GM12878 (cell line): ENCODE data around the gene CAPN10. TPM values are rescaled to one million over a fixed set of nuclear protein-coding genes. Genes with fewer than 3 reads are reported as not detected.

ENCODE experiments used
- ATAC-seq: fragments of 200-7000 bp; cut with Tn5 transposase; 3 replicates; pipeline ENCODE4 v1.9.1; 2020; ENCODE audit warnings: mild to moderate bottlenecking, moderate library complexity
- BruUV-seq: library from RNA; stranded (reverse); fragments of 400-500 nt; replicated peaks from 2 replicates; lab custom pipeline; 2021; lab: Mats Ljungman, UMichigan
- CTCF ChIA-PET: fragments of 300-600 bp; sonication (Branson Sonifier 250); formaldehyde crosslinking; extraction: SDS; loops from one replicate; lab custom pipeline; 2021; ENCODE audit warnings: inconsistent platforms; lab: Yijun Ruan, JAX
- POLR2A ChIA-PET: fragments of 350-600 bp; formaldehyde crosslinking; extraction: SDS; loops from one replicate; lab custom pipeline; 2021; ENCODE audit warnings: inconsistent platforms; lab: Charles Lee
- RAD21 ChIA-PET: fragments of 300-600 bp; sonication (Branson Sonifier 250); formaldehyde crosslinking; loops from one replicate; lab custom pipeline; 2023; ENCODE audit warnings: antibody characterized with exemption; ENCODE audit not compliant: unreplicated experiment; lab: Charles Lee
- SMC1A ChIA-PET: fragments of 300-600 bp; sonication (Branson Sonifier 250); formaldehyde crosslinking; loops from one replicate; lab custom pipeline; 2023; ENCODE audit not compliant: unreplicated experiment, uncharacterized antibody; lab: Charles Lee
- DNase-seq: peaks from one replicate; pipeline ENCODE4 v3.0.0-alpha.2; 2011; ENCODE audit warnings: low read depth, low spot score
- FAIRE-seq: peaks from 3 replicates; lab custom pipeline; 2011; peaks lifted over from hg19 to GRCh38; lab: Jason Lieb, UNC
- H2AFZ ChIP-seq: 2 replicates; pipeline ENCODE4 v1.6.0; 2011; ENCODE audit warnings: low read depth, low read length, control low read depth; ENCODE audit not compliant: control insufficient read depth
- H3K27ac ChIP-seq: 2 replicates; pipeline ENCODE4 v1.5.1; 2011; ENCODE audit warnings: control low read depth; ENCODE audit not compliant: control insufficient read depth, insufficient read depth
- H3K27me3 ChIP-seq, 2 experiments: replicated peaks in 1 of 2; 2 replicates each; pipeline versions ENCODE4 v1.6.0 to v1.6.1; 2011; ENCODE audit warnings: low read length in 1 of 2; ENCODE audit not compliant: control insufficient read depth in 2 of 2, insufficient read depth in 2 of 2
- H3K36me3 ChIP-seq, 2 experiments: 2 replicates each; pipeline ENCODE4 v1.5.1; 2011; ENCODE audit warnings: low read length in 1 of 2; ENCODE audit not compliant: control insufficient read depth in 2 of 2, insufficient read depth in 2 of 2
- H3K4me1 ChIP-seq: 2 replicates; pipeline ENCODE4 v1.6.1; 2011; ENCODE audit warnings: mild to moderate bottlenecking, low read length, moderate library complexity, mixed read lengths; ENCODE audit not compliant: control insufficient read depth, insufficient read depth
- H3K4me2 ChIP-seq: 2 replicates; pipeline ENCODE4 v1.6.0; 2011; ENCODE audit warnings: control low read depth; ENCODE audit not compliant: control insufficient read depth, insufficient read depth
- H3K4me3 ChIP-seq: fragments of 200-600 bp; sonication (generic); 2 replicates; pipeline ENCODE4 v1.5.1; 2016
- H3K79me2 ChIP-seq: 2 replicates; pipeline ENCODE4 v1.6.0; 2011; ENCODE audit warnings: low read length; ENCODE audit not compliant: control insufficient read depth, insufficient read depth
- H3K9ac ChIP-seq: 2 replicates; pipeline ENCODE4 v1.8.0; 2011; ENCODE audit warnings: low read length, control low read depth, mixed read lengths; ENCODE audit not compliant: control insufficient read depth, insufficient read depth
- H3K9me3 ChIP-seq: replicated peaks from 3 replicates; pipeline ENCODE4 v1.5.1; 2011; ENCODE audit warnings: mild to moderate bottlenecking, low read length; ENCODE audit not compliant: control insufficient read depth, insufficient read depth
- H4K20me1 ChIP-seq: 2 replicates; pipeline ENCODE4 v1.6.0; 2011; ENCODE audit not compliant: control insufficient read depth, insufficient read depth
- NFYB ChIP-seq: IDR thresholded peaks from 2 replicates; pipeline ENCODE4 v1.6.1; 2011; ENCODE audit warnings: low read depth, mild to moderate bottlenecking, low read length, improper control_type of control experiment, moderate library complexity; ENCODE audit not compliant: insufficient read depth
- RAD21 ChIP-seq: IDR thresholded peaks from 2 replicates; pipeline ENCODE4 v1.6.1; 2011; ENCODE audit warnings: mild to moderate bottlenecking, low read depth, low read length, moderate library complexity; ENCODE audit not compliant: insufficient read depth
- RUNX3 ChIP-seq: IDR thresholded peaks from 2 replicates; pipeline ENCODE4 v1.6.1; 2012; ENCODE audit warnings: low read length, inconsistent platforms
- SUPT20H ChIP-seq: IDR thresholded peaks from 2 replicates; pipeline ENCODE4 v1.6.1; 2011; ENCODE audit warnings: low read depth, mild to moderate bottlenecking, low read length, moderate library complexity, borderline replicate concordance; ENCODE audit not compliant: control insufficient read depth
- WGBS: methylation state at CpG from one replicate; pipeline ENCODE4 v1.1.6; 2016; ENCODE audit warnings: low lambda C conversion rate; ENCODE audit not compliant: insufficient replicate concordance, insufficient coverage; ENCODE audit errors: missing lambda C conversion rate; 5-methylcytosine and 5-hydroxymethylcytosine counted together
- in situ Hi-C: fragments of 300-500 bp; cut with MboI; formaldehyde crosslinking; loops from 9 replicates; pipeline ENCODE4 v1.14.3; 2018; ENCODE audit warnings: mixed read lengths
- intact Hi-C: fragments of 100-400 bp; cut with micrococcal nuclease; formaldehyde crosslinking; loops from one replicate; pipeline ENCODE4 v1.14.2; 2022; ENCODE audit not compliant: unreplicated experiment
- polyA plus RNA-seq, 11 experiments: library from polyadenylated mRNA; depleted of rRNA in 4 of 11; unstranded in 6 of 11; stranded (reverse) in 5 of 11; fragments of >200 nt; fragmentation: Nextera tagmentation in 4 of 11; fragmentation: Illumina TruSeq in 1 of 11; extraction: Ambion mirVana in 4 of 11; extraction: Trizol in 1 of 11; gene quantifications; 1 replicate in 1 of 11; 2 replicates in 10 of 11; pipeline versions ENCODE4 v1.2.1 to v1.2.3, GENCODE V29; 2011 to 2016; ENCODE audit warnings: inconsistent platforms in 2 of 11, missing spikeins in 2 of 11, low read depth in 1 of 11
- total RNA-seq, 4 experiments: library from RNA; depleted of rRNA in 3 of 4; stranded (reverse); fragments of >200 nt in 3 of 4; fragmentation: Illumina TruSeq in 1 of 4; extraction: Trizol in 1 of 4; gene quantifications; 2 replicates each; pipeline versions ENCODE4 v1.2.1 to v1.2.3, GENCODE V29; 2013 to 2021

Gene CAPN10
- total and polyA plus RNA-seq, 10 of the 15 experiments (the other 5 are each of a cell fraction or from before 2014, with no cell fraction given), result 0.37 to 40.6 (median 17.5) TPM

- Histone ChIP-seq H4K20me1 (no peaks in the 10 kb centered on the region; the same call in 1 of the 2 replicates), H3K4me1 (peaks cover 29% of the 10 kb centered on the region), H3K79me2 (peaks cover 26% of the 10 kb centered on the region), H3K27ac (no peak overlapping the region), H2AFZ (no peak overlapping the region), H3K36me3 (0 out of 4 replicates have a peak, but pooled peaks cover 0 to 1% of the 10 kb centered on the region in 2 experiments), H3K4me3 (no peak overlapping the region), H3K4me2 (peak overlapping the region; percentile 75; the same call in 1 of the 2 replicates), H3K9ac (no peak overlapping the region), H3K9me3 (no peaks in the 10 kb centered on the region), H3K27me3 (no peaks in the 10 kb centered on the region)
- ChIA-PET SMC1A (no interaction called here), CTCF (interaction anchor here (1.4 to 2.0 kb wide), 2 partner anchors 9 to 57 kb away, joined by 3 to 6 read pairs; no protein-coding TSS in a partner anchor), RAD21 (no interaction called here), POLR2A (no interaction called here)
- TF ChIP-seq RUNX3 (no peak), NFYB (no peak), SUPT20H (no peak), RAD21 (no peak)
- in situ Hi-C loops, result no loop called here
- DNase-seq (no peak), ATAC-seq (no peak), FAIRE-seq (no peak)
- no TSS peak for BruUV-seq
- WGBS, result 74% methylated on average over 10 of the region's 11 CpGs
- intact Hi-C loops, result no loop called here
These were observed 15.8 kb upstream of the CAPN10 start for GRCh38 chr2:240570531-240571313.
